HG03520 (cell line): ENCODE data around the gene GULP1.

Source experiments
- ATAC-seq: cut with Tn5 transposase; IDR thresholded peaks from one replicate; pipeline ENCODE4 v1.9.1; 2021; ENCODE audit warnings: mild to moderate bottlenecking, moderate library complexity; ENCODE audit not compliant: unreplicated experiment

Gene GULP1

DNA sequence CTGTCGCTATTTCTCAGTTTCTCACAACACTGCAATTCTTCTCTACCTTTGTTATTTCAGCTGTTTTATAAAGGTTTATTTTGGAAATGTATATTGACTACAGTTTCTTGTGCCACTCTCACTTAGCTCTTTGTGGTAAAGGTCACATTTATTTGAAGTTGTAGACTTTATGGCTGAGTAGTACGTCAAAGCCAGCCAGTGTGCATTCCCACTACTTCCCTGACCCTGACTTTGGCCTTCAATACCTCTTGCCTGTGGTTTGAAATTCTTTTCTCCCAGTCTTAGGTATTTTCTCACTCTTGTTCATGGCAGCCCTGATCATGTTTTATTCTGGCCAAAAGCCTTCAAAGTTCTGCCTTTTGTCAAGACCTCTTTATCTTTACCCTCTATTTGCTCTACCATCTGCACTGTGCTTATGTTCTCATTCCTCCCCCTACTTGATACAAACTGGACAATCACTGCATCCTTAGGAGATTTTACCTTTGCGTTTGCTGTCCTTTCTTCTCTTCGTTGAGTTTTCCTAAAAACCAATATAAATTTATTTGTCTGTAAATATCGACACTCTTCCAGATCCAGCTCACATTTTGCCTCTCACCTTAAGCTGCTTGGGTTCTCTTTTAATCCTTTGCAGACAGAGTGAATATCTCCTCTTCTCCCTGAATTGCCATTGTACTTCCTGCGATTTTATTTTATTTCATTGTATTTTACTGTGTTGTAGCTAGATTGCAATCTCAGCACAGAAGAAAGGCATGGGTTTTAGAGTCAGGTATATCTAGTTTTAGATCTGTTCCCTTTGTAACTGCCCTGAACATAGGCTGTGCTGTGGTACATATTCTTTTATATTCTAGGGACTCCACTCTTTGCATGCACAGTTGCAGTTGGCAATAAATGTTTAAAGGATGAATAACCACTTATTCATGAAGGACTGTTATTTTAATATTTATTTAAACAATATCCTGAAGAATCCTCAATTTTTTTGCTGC is 31.2 kb downstream of the GULP1 start:
- no peak for ATAC-seq

DNA sequence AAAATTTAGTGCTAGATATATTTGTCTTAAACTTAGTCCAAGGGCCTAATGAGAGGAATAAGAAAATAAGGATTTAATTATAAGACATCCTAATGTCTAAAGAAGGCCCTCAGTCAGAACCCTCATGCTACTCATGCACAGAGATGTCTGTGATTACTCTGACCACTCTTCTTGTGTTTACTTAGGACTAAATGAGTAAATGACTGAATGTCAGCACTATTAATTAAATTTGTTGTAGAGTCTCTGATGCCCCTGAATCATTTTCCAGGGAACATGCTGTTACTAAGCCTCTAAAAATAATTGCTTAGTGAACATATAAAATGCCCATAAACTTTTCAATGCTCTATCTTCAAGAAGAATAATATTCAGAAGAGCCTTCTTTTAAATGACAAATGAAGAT is 32.4 kb downstream of the GULP1 start:
- ATAC-seq = no peak

DNA sequence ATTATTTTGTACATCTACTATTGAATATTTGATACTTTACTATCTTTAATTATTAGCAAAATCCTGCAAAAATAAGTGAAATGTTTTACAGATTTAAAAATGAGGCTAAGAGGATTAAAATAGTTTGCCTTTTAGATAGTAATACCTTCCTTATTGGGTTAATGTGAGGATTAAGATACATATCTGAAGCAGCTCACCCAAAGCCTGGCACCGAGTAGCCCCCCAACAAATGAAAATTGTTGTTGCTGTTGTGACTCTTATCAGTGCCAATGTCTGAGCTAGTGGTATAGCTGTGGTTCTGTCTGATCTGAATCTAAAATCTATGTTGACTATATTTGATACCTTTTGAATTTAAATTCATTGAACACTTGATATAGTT is 34.6 kb downstream of the GULP1 start:
- no peak for ATAC-seq

DNA sequence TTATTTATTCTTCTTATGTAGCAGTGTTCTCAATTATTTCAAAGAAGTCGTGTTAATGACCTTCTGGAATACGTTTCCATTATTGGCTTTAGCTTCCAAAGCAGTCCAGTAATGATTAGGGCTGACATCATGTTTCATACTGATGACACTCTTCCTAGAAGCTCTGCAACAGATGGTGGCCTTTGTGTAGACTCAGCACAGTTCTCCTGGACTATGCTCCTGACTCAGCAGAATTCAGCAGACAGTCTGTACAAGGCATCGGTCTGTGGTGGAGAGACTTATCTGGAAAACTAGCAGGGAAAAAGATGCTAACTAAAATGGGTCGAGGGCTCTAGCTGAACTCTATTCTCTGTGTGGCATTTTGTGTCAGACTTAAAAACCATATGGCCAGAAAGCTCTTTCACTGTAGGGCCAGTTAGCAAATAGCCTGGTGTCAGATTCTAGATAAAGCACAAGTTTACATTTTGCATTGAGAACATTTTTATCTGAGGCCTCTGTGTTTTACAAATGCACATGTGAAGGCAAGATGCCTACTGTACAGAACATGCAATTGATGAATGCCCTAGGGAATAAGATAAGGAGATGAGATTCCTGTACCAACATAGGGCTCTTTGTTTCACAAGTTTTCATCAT is 35.1 kb downstream of the GULP1 start:
- ATAC-seq = no peak

GRCh38 chr2:188327518-188328213 is 36.0 kb downstream of the GULP1 start:
- ATAC-seq = no peak

- no peak for ATAC-seq
Measured at GRCh38 chr2:188328419-188328818, 36.7 kb downstream of the GULP1 start.

DNA sequence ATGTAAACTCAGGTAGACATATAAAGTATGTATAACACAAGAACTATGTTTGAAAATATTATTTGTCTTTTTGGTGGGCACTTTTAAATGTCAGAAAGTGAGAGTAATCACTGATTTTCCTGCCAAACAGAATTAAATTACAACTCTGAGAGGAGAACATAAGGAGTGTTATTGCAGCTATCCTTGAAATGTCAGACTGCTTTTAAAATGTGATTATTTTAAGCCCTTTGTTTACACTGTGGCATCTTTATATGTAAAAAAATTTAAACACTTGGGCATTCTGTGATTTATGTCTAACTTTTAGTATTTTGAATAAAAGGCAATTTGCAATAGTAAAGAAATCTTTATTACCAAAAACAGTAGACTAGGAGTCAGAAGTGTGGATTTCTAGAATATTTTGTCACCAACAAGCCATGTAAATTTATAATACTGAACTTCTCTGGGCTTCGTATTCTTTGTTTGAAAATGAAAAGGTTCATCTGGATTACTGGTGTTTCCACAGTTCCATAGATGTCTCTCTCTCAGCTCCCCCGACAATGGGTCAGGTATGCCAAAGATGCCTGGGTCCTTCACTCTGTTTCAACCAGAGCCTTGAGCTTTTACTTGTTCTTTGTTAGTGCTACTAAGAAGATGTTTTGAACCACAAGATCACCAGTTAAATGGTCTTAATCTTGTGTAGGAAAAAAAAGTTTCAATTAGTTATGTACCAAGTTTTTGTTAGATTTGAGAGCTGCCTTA is 38.8 kb downstream of the GULP1 start:
- ATAC-seq = no peak

- no peak for ATAC-seq
Measured at GRCh38 chr2:188332619-188333018, 40.9 kb downstream of the GULP1 start.

DNA sequence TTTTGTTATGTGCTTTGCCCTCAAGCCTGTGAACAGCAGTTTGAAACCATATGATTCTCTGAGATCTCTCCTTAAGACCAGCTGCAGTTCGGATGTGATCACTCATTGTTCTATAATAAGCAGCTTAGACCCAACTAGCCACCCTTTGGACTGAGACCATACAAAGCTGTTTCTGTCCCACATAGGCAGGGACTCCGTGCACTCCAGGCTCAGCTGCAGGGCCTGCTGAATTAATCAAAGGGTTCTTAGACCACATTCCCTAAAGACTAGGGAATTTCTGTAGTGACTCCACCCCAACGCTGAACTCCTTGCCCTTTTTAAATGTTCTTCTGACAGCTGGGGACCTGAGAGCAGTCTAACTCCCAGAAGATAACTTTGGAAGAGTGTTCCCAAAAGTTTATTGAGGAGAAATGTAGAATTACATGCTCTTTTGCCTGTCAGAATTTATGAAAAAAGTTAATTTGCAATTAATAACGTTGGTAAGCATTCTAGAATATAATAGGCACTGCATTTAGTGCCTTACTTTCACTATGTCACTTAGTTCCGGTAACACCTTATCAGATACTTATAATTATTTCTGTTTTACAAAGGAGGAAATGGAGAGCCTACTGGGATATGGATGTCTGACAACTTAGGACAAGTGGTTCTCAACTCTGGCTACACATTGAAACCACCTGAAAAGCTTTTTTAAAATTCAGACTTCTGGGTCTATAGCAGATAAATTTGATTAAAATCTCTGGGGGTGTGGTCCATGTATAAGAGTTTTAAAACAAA is 42.3 kb downstream of the GULP1 start:
- no peak for ATAC-seq

- no peak for ATAC-seq
Measured at GRCh38 chr2:188338463-188338862, 46.8 kb downstream of the GULP1 start.

DNA sequence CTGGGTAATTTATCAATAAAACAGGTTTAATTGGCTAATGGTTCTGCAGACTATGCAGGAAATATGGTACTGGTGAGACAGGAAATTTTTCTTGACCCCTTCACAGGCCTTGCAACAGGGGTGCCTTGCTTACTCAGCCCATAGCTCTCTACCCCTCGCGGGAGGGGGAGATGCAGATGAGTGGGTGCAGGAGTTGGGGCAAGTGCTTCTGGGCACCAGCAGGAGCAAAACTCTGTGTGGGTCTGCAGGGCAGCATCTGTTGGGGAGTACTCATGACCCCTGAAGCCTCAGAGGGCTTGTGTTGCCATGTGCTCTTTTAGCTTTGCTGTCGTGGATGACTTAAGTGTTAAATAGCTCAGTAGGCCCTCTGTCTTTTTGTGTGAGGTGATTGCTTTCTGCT is 48.6 kb downstream of the GULP1 start:
- ATAC-seq = no peak

DNA sequence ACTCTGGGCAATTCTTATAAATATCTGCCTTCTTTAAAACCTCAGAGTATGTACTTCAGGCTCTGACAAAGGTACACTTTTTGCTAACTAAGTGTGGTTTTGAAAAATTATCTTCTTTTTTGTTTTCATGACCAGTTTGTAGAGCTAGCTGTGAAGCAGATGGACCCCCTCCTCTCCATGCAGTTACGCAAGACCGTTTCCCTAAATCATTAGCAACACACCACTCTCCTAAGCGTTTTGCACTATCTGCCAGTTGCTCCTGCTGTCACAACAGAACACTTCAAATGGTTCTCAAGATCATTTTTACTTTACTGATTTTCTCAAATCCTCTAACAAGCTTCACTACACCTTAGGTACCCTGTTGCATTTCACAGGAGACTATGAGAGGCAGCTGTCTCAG is 53.3 kb downstream of the GULP1 start:
- no peak for ATAC-seq

DNA sequence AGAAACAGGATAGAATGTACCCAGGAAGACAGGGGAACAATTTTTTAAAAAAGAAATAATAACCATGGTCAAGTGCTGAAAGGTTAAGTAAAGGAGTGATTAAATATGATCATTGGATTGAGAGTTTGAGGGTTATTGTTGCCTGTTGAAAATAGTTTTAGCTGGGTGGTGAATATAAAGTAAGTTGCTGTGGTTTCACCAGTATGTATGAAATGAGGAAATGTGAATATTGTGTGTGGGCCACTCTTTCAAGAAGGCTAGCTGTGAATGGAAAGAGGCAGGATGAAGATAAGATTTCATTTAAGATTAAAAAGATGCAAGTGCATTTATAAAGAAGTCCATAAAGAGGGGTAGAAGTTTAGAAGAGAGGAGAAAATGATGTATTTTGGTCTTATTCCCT is 53.8 kb downstream of the GULP1 start:
- no peak for ATAC-seq

DNA sequence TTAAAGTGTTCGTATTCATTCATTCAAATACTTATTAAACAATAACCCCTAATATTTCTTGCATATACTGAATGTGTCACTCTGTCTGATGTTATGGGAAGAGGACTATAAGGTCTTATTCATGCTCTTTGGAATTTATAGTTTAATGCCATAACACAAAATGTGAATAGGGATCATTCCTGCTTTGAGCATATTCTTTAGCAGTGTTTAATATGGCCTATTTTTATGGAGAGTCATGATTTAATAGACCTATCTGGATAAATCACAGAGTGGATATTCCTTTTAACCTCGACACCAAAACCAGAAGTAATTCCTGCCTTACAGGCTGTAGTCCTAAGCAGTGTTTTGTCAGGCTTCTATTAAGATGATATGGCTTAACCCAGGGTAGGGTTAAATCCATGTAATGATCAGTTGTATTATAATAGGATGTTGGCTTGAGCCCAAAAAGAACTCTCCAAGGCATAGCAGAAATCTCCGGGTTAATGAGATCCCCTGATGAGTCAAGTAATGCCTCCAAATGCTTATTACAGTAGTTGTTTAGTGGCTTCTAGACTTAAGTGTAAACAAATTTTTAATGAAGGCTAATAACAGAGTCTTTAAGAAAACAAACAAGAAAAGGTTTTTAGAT is 54.3 kb downstream of the GULP1 start:
- no peak for ATAC-seq

- ATAC-seq = no peak
Measured at GRCh38 chr2:188349019-188349418, 57.3 kb downstream of the GULP1 start.

GRCh38 chr2:188353282-188353681 is 61.6 kb downstream of the GULP1 start:
- ATAC-seq = no peak

GRCh38 chr2:188360485-188361263 is 69.0 kb downstream of the GULP1 start:
- ATAC-seq = no peak

DNA sequence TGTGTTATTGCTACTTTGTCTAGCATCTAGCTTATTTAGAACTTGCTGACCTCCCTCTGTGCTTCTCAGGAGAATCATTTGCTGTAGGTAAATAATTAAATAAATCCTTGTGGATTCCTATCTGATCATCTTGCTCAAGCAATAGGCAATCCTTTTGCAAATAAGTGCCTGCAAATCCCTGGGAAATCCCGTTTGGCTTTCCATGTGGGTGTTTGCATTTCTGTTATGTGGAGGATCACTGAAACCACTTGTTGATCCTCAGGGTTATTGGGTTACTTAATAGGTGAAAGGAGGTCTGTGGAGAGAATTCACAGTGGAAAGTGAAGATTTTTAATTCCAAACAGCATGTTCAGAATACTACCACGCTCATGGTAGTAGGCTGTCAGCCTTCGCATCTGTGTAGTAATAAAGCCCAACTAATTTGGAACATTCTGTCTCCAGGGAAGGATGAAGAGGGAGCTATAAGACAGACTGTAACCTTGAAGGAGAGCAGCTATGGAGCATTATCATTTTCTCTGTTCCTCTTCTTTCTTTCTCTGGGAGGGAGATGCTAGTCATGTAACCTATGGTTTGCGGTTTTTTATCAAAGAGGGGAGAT is 72.5 kb downstream of the GULP1 start:
- ATAC-seq = no peak
